Measurements from ENCODE around the gene GADD45G. TPM values are rescaled to one million over a fixed set of nuclear protein-coding genes. Genes with fewer than 3 reads are reported as not detected.

The GADD45G gene
- total RNA-seq, 2 donors from 2014 or later: 8.1 to 10.8 TPM

GRCh38 chr9:89623925-89624420 lies 19.2 kb downstream of the GADD45G start:
- H3K36me3 ChIP-seq: no peaks in the 10 kb centered on the region
- no peaks in the 10 kb centered on the region for H3K27me3 ChIP-seq
- no peaks in the 10 kb centered on the region for H3K9me3 ChIP-seq
- no peak overlapping the region for H3K27ac ChIP-seq
- no peak overlapping the region for H3K4me3 ChIP-seq
- TF ChIP-seq CTCF (IDR thresholded peaks at IDR 0.05): no peak
- no peaks in the 10 kb centered on the region for H3K4me1 ChIP-seq
- H3K9ac ChIP-seq (ENCODE audit: low read depth in 2 of 2, low read length in 2 of 2): no peak overlapping the region
- no peak for DNase-seq
- intact Hi-C loops (cut with DNase I): no loop called here

- Histone ChIP-seq H3K4me3 (no peak overlapping the region), H3K9me3 (no peaks in the 10 kb centered on the region), H3K27ac (no peak overlapping the region), H3K9ac (ENCODE audit: low read depth in 2 of 2, low read length in 2 of 2) (no peak overlapping the region), H3K4me1 (no peaks in the 10 kb centered on the region), H3K27me3 (no peaks in the 10 kb centered on the region), H3K36me3 (no peaks in the 10 kb centered on the region)
- no peak for TF ChIP-seq CTCF (IDR thresholded peaks at IDR 0.05)
- DNase-seq: no peak
- intact Hi-C loops (cut with DNase I): no loop called here
Observed at GRCh38 chr9:89625721-89626687, 21.2 kb downstream of the GADD45G start.

- no peak for TF ChIP-seq CTCF (IDR thresholded peaks at IDR 0.05)
- Histone ChIP-seq H3K9me3 (no peaks in the 10 kb centered on the region), H3K9ac (ENCODE audit: low read depth in 2 of 2, low read length in 2 of 2) (no peak overlapping the region), H3K4me1 (no peaks in the 10 kb centered on the region), H3K27me3 (no peaks in the 10 kb centered on the region), H3K4me3 (no peak overlapping the region), H3K27ac (no peak overlapping the region), H3K36me3 (no peaks in the 10 kb centered on the region)
- no peak for DNase-seq
- intact Hi-C loops (cut with DNase I): no loop called here
Observed at GRCh38 chr9:89626741-89627265, 22.0 kb downstream of the GADD45G start.

- intact Hi-C loops (cut with DNase I): no loop called here
Observed at GRCh38 chr9:89628601-89629000, 23.8 kb downstream of the GADD45G start.

More at GRCh38 chr9:89628601-89629000, 23.8 kb downstream of the GADD45G start:
- TF ChIP-seq CTCF (IDR thresholded peaks at IDR 0.05): no peak
- no peaks in the 10 kb centered on the region for H3K4me1 ChIP-seq
- no peak overlapping the region for H3K27ac ChIP-seq
- H3K36me3 ChIP-seq: no peaks in the 10 kb centered on the region
- H3K27me3 ChIP-seq: no peaks in the 10 kb centered on the region
- no peak for DNase-seq
- no peaks in the 10 kb centered on the region for H3K9me3 ChIP-seq
- no peak overlapping the region for H3K9ac ChIP-seq (ENCODE audit: low read depth in 2 of 2, low read length in 2 of 2)
- no peak overlapping the region for H3K4me3 ChIP-seq
